H1 (cell line): ENCODE results near the gene RHOBTB1. TPM values are rescaled to one million over a fixed set of nuclear protein-coding genes. Genes with fewer than 3 reads are reported as not detected.

Source experiments
- CTCF ChIA-PET: fragments of 300-600 bp; sonication (Branson Sonifier 250); formaldehyde crosslinking; loops from one replicate; lab custom pipeline; 2021; ENCODE audit not compliant: partially characterized antibody; lab: Charles Lee
- POLR2A ChIA-PET: fragments of 300-600 bp; sonication (Branson Sonifier 250); formaldehyde crosslinking; loops from one replicate; lab custom pipeline; 2021; ENCODE audit warnings: inconsistent platforms; ENCODE audit not compliant: partially characterized antibody; lab: Charles Lee
- DNase-seq, 2 experiments: peaks; one replicate each; pipeline versions ENCODE4 v3.0.0 to v3.0.0-alpha.2; 2010 to 2022; ENCODE audit warnings: low spot score in 2 of 2, low read depth in 1 of 2, mixed read lengths in 1 of 2
- FAIRE-seq: peaks from 2 replicates; lab custom pipeline; 2011; peaks lifted over from hg19 to GRCh38; lab: Jason Lieb, UNC
- H2AFZ ChIP-seq: 2 replicates; pipeline ENCODE4 v1.8.1; 2012; ENCODE audit warnings: low read length, inconsistent platforms
- H2AK5ac ChIP-seq: 2 replicates; pipeline ENCODE4 v1.6.1; 2013; ENCODE audit warnings: low read depth, low read length
- H2BK120ac ChIP-seq: replicated peaks from 2 replicates; pipeline ENCODE3; 2013; ENCODE audit warnings: low read depth, low read length, inconsistent platforms
- H2BK12ac ChIP-seq: 2 replicates; pipeline ENCODE4 v1.6.1; 2013; ENCODE audit warnings: low read depth, low read length
- H2BK15ac ChIP-seq: 2 replicates; pipeline ENCODE4 v1.6.1; 2013; ENCODE audit warnings: low read length
- H2BK20ac ChIP-seq: 2 replicates; pipeline ENCODE4 v1.6.1; 2013; ENCODE audit warnings: low read length
- H2BK5ac ChIP-seq: 2 replicates; pipeline ENCODE4 v1.6.1; 2013; ENCODE audit warnings: low read depth, low read length
- H3K14ac ChIP-seq: 2 replicates; pipeline ENCODE4 v1.6.1; 2013; ENCODE audit warnings: inconsistent platforms; ENCODE audit not compliant: insufficient read length
- H3K18ac ChIP-seq: 2 replicates; pipeline ENCODE4 v1.6.1; 2013; ENCODE audit warnings: low read length; ENCODE audit errors: extremely low read depth
- H3K23ac ChIP-seq: 2 replicates; pipeline ENCODE4 v1.6.1; 2013; ENCODE audit warnings: inconsistent platforms; ENCODE audit not compliant: insufficient read length
- H3K23me2 ChIP-seq: 2 replicates; pipeline ENCODE4 v1.6.1; 2013; ENCODE audit warnings: low read depth, low read length
- H3K27ac ChIP-seq: 2 replicates; pipeline ENCODE4 v1.6.1; 2011; ENCODE audit warnings: low read depth, low read length, inconsistent platforms
- H3K27me3 ChIP-seq, 4 experiments: replicated peaks in 1 of 4; 1 replicate in 1 of 4; 2 replicates in 3 of 4; pipeline versions ENCODE4 v1.6.1 to v1.8.1; 2011 to 2013; ENCODE audit warnings: low read length in 3 of 4, mild to moderate bottlenecking in 3 of 4, inconsistent platforms in 2 of 4, mixed read lengths in 2 of 4, moderate library complexity in 1 of 4; ENCODE audit not compliant: control insufficient read depth in 3 of 4, insufficient read depth in 3 of 4; ENCODE audit errors: extremely low read depth in 1 of 4
- H3K36me3 ChIP-seq, 4 experiments: 2 replicates each; pipeline versions ENCODE4 v1.6.1 to v1.8.1; 2011 to 2013; ENCODE audit warnings: mild to moderate bottlenecking in 4 of 4, low read length in 3 of 4, moderate library complexity in 2 of 4, control low read depth in 1 of 4, inconsistent platforms in 1 of 4; ENCODE audit not compliant: insufficient read depth in 4 of 4, control insufficient read depth in 2 of 4
- H3K4ac ChIP-seq: replicated peaks from 2 replicates; pipeline ENCODE3; 2013; ENCODE audit warnings: low read length, low read depth, mixed read lengths, inconsistent platforms; ENCODE audit not compliant: insufficient read length
- H3K4me1 ChIP-seq, 4 experiments: replicated peaks in 1 of 4; 1 replicate in 1 of 4; 2 replicates in 3 of 4; pipeline versions ENCODE4 v1.6.1 to v1.8.1; 2011 to 2013; ENCODE audit warnings: low read length in 3 of 4, inconsistent platforms in 2 of 4, mixed read lengths in 1 of 4; ENCODE audit not compliant: insufficient read depth in 4 of 4, control insufficient read depth in 3 of 4
- H3K4me2 ChIP-seq, 2 experiments: 2 replicates each; pipeline versions ENCODE4 v1.6.1 to v1.8.1; 2011 to 2013; ENCODE audit warnings: low read depth in 2 of 2, low read length in 2 of 2, control low read depth in 1 of 2, inconsistent platforms in 1 of 2, mild to moderate bottlenecking in 1 of 2; ENCODE audit not compliant: insufficient read depth in 1 of 2
- H3K4me3 ChIP-seq, 4 experiments: fragments of 200-600, 300-600 bp in 1 of 4; sonication (generic), shearing (Covaris generic), sonication (Bioruptor Twin) in 1 of 4; 2 replicates each; pipeline versions ENCODE4 v1.5.1 to v1.8.1; 2011 to 2016; ENCODE audit warnings: low read length in 4 of 4, low read depth in 3 of 4, control low read depth in 2 of 4, inconsistent platforms in 2 of 4, mild to moderate bottlenecking in 2 of 4, mixed read lengths in 1 of 4, moderate library complexity in 1 of 4; ENCODE audit not compliant: insufficient read depth in 2 of 4; ENCODE audit errors: extremely low read depth in 1 of 4
- H3K56ac ChIP-seq: replicated peaks from 2 replicates; pipeline ENCODE3; 2013; ENCODE audit warnings: low read depth, mild to moderate bottlenecking, mixed read lengths, low read length, inconsistent platforms; ENCODE audit not compliant: insufficient read length
- H3K79me1 ChIP-seq: 2 replicates; pipeline ENCODE4 v1.6.1; 2013; ENCODE audit warnings: low read depth, low read length, control low read depth
- H3K79me2 ChIP-seq, 2 experiments: 2 replicates each; pipeline versions ENCODE4 v1.6.1 to v1.8.1; 2012 to 2013; ENCODE audit warnings: low read length in 2 of 2, mild to moderate bottlenecking in 2 of 2, inconsistent platforms in 1 of 2; ENCODE audit not compliant: insufficient read depth in 2 of 2, control insufficient read depth in 1 of 2
- H3K9ac ChIP-seq, 4 experiments: replicated peaks in 1 of 4; 1 replicate in 1 of 4; 2 replicates in 3 of 4; pipeline versions ENCODE4 v1.6.1 to v1.8.1; 2011 to 2013; ENCODE audit warnings: low read depth in 3 of 4, low read length in 3 of 4, control low read depth in 2 of 4, mild to moderate bottlenecking in 2 of 4, moderate library complexity in 2 of 4, inconsistent platforms in 1 of 4; ENCODE audit errors: extremely low read depth in 1 of 4
- H3K9me3 ChIP-seq, 2 experiments: 2 replicates each; pipeline versions ENCODE4 v1.6.1 to v1.8.1; 2012 to 2013; ENCODE audit warnings: mild to moderate bottlenecking in 2 of 2, moderate library complexity in 2 of 2, control low read depth in 1 of 2, inconsistent platforms in 1 of 2, low read depth in 1 of 2, low read length in 1 of 2, mixed read lengths in 1 of 2; ENCODE audit not compliant: insufficient read depth in 2 of 2
- H4K20me1 ChIP-seq, 2 experiments: replicated peaks in 1 of 2; 2 replicates each; pipeline versions ENCODE3 to v1.8.1; 2011 to 2013; ENCODE audit warnings: inconsistent platforms in 2 of 2, low read length in 2 of 2, mild to moderate bottlenecking in 1 of 2; ENCODE audit not compliant: insufficient read depth in 2 of 2, control insufficient read depth in 1 of 2
- H4K5ac ChIP-seq: 2 replicates; pipeline ENCODE4 v1.6.1; 2013; ENCODE audit warnings: low read length, low read depth, mixed read lengths, inconsistent platforms; ENCODE audit not compliant: insufficient read length
- H4K8ac ChIP-seq: 2 replicates; pipeline ENCODE4 v1.8.0; 2013; ENCODE audit warnings: mild to moderate bottlenecking, moderate library complexity, low read length, inconsistent platforms; ENCODE audit not compliant: insufficient read depth; ENCODE audit errors: extremely low read depth
- H4K91ac ChIP-seq: replicated peaks from 2 replicates; pipeline ENCODE3; 2013; ENCODE audit warnings: low read length, mixed read lengths, inconsistent platforms; ENCODE audit not compliant: insufficient read length
- CHD2 ChIP-seq: IDR thresholded peaks from 2 replicates; pipeline ENCODE4 v1.6.1; 2012; ENCODE audit warnings: low read length, improper control_type of control experiment
- HDAC2 ChIP-seq, 2 experiments: fragments of 300-600 bp in 1 of 2; sonication (generic) in 1 of 2; IDR thresholded peaks; 2 replicates each; pipeline ENCODE4 v1.6.1; 2011 to 2012; ENCODE audit warnings: low read depth in 2 of 2, low read length in 2 of 2, mild to moderate bottlenecking in 2 of 2, moderate library complexity in 2 of 2, borderline replicate concordance in 1 of 2, inconsistent platforms in 1 of 2
- HDAC6 ChIP-seq: IDR thresholded peaks from one replicate; pipeline ENCODE4 v1.7.1; 2012; ENCODE audit warnings: low read depth, mild to moderate bottlenecking, inconsistent platforms, low read length, moderate library complexity
- KDM4A ChIP-seq: IDR thresholded peaks from one replicate; pipeline ENCODE4 v1.7.1; 2012; ENCODE audit warnings: low read depth, mild to moderate bottlenecking, moderate library complexity, low read length, inconsistent platforms; ENCODE audit not compliant: severe bottlenecking
- MAX ChIP-seq: IDR thresholded peaks from 2 replicates; pipeline ENCODE4 v1.6.1; 2012; ENCODE audit warnings: inconsistent platforms
- NRF1 ChIP-seq: IDR thresholded peaks from 2 replicates; pipeline ENCODE4 v1.6.1; 2011; ENCODE audit warnings: mild to moderate bottlenecking, low read depth, low read length, improper control_type of control experiment
- RFX5 ChIP-seq: IDR thresholded peaks from 2 replicates; pipeline ENCODE4 v1.6.1; 2011; ENCODE audit warnings: low read depth, low read length, improper control_type of control experiment, borderline replicate concordance
- SAP30 ChIP-seq: fragments of 300-600 bp; sonication (generic); IDR thresholded peaks from 2 replicates; pipeline ENCODE4 v1.7.1; 2012; ENCODE audit warnings: low read length, moderate library complexity, mild to moderate bottlenecking, inconsistent platforms; ENCODE audit not compliant: insufficient read depth, insufficient replicate concordance
- TCF12 ChIP-seq: IDR thresholded peaks from 2 replicates; pipeline ENCODE4 v1.6.1; 2011; ENCODE audit warnings: low read depth, mild to moderate bottlenecking, low read length
- WGBS, 2 experiments: shearing (Covaris generic) in 1 of 2; methylation state at CpG; one replicate each; pipeline versions ENCODE4 v1.1.6 to v1.1.7; 2013 to 2015; ENCODE audit warnings: low lambda C conversion rate in 2 of 2, mixed read lengths in 2 of 2, inconsistent platforms in 1 of 2, low coverage in 1 of 2, missing lambda C conversion rate in 1 of 2; ENCODE audit not compliant: insufficient replicate concordance in 2 of 2, insufficient coverage in 1 of 2, insufficient read length in 1 of 2; ENCODE audit errors: extremely low coverage in 1 of 2, missing lambda C conversion rate in 1 of 2; 5-methylcytosine and 5-hydroxymethylcytosine counted together
- polyA plus RNA-seq, 7 experiments: library from polyadenylated mRNA; depleted of rRNA in 3 of 7; stranded (reverse) in 5 of 7; unstranded in 2 of 7; fragments of >200 nt in 5 of 7; fragments of 200-250 nt in 2 of 7; gene quantifications; 1 replicate in 5 of 7; 2 replicates in 1 of 7; 4 replicates in 1 of 7; pipeline versions ENCODE4 v1.2.1 to v1.2.3, GENCODE V29; 2011 to 2013; ENCODE audit warnings: missing spikeins in 2 of 7, mixed read lengths in 2 of 7
- total RNA-seq: library from RNA; stranded (reverse); fragmentation: NEBNext Ultra II Directional; extraction: Animal tissue kit (Norgen Biotek cat#: 25700); gene quantifications from 2 replicates; pipeline ENCODE4 v1.2.1, GENCODE V29; 2021
- TF ChIP-seq, protein P1 (sequence below): IDR thresholded peaks from 2 replicates; pipeline ENCODE4 v1.6.1; 2012; ENCODE audit warnings: inconsistent platforms
- TF ChIP-seq, protein P2 (sequence below): IDR thresholded peaks from 2 replicates; pipeline ENCODE4 v1.6.1; 2012; ENCODE audit warnings: low read length, inconsistent platforms

RHOBTB1 gene
- total and polyA plus RNA-seq, 2 of the 8 experiments (the other 6 are each of a cell fraction or from before 2014, with no cell fraction given) = 6.1 to 7.4 TPM

GRCh38 chr10:60948851-60949250 lies 4.9 kb upstream of the RHOBTB1 start:
- Histone ChIP-seq H4K20me1 (no peaks in the 10 kb centered on the region), H3K9ac (no peak overlapping the region), H2BK15ac (no peak overlapping the region), H3K14ac (no peak overlapping the region), H2BK5ac (no peak overlapping the region), H3K36me3 (no peaks in the 10 kb centered on the region), H4K5ac (no peak overlapping the region), H3K4ac (no peak overlapping the region), H3K27ac (no peak overlapping the region), H3K27me3 (peaks cover 0 to 10% (median 9%) of the 10 kb centered on the region in 4 experiments; a peak in 5 of 7 replicates), H3K4me1 (peaks cover 0 to 5% (median 0%) of the 10 kb centered on the region in 4 experiments; a peak in 2 of 7 replicates), H4K8ac (no peak overlapping the region), H3K4me2 (no peak overlapping the region), H3K79me1 (no peaks in the 10 kb centered on the region), H3K23ac (no peak overlapping the region), H2BK12ac (no peak overlapping the region), H2BK120ac (no peak overlapping the region), H3K23me2 (peaks cover 8% of the 10 kb centered on the region; the same call in 1 of the 2 replicates), H3K9me3 (no peaks in the 10 kb centered on the region), H2AFZ (no peak overlapping the region), H3K4me3 (no peak overlapping the region), H3K18ac (no peak overlapping the region), H3K56ac (no peak overlapping the region), H3K79me2 (no peaks in the 10 kb centered on the region), H2AK5ac (no peak overlapping the region), H2BK20ac (no peak overlapping the region), H4K91ac (no peak overlapping the region)
- FAIRE-seq (no peak), DNase-seq (no peak)
- POLR2A ChIA-PET = interaction anchor here (0.7 kb wide), 1 partner anchor 34 kb away, joined by 3 read pairs; no protein-coding TSS in a partner anchor
- WGBS, 2 experiments = 100% methylated on average over 1 of the region's 1 CpG; no CpG with 5 or more reads in 1 of the 2 experiments
- CTCF ChIA-PET = interaction anchor here (0.7 to 1.0 kb wide), 3 partner anchors 11 to 132 kb away, joined by 3 read pairs; no protein-coding TSS in a partner anchor
- TF ChIP-seq, protein P1, sequence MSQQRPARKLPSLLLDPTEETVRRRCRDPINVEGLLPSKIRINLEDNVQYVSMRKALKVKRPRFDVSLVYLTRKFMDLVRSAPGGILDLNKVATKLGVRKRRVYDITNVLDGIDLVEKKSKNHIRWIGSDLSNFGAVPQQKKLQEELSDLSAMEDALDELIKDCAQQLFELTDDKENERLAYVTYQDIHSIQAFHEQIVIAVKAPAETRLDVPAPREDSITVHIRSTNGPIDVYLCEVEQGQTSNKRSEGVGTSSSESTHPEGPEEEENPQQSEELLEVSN = no peak
- TF ChIP-seq HDAC6 = no peak
- TF ChIP-seq SAP30 = no peak
- TF ChIP-seq HDAC2 (IDR thresholded peaks at IDR 0.05; ENCODE audit: borderline replicate concordance in 1 of 2, low read depth in 2 of 2, low read length in 2 of 2) = no peak
- no peak for TF ChIP-seq NRF1
- TF ChIP-seq, protein P2, sequence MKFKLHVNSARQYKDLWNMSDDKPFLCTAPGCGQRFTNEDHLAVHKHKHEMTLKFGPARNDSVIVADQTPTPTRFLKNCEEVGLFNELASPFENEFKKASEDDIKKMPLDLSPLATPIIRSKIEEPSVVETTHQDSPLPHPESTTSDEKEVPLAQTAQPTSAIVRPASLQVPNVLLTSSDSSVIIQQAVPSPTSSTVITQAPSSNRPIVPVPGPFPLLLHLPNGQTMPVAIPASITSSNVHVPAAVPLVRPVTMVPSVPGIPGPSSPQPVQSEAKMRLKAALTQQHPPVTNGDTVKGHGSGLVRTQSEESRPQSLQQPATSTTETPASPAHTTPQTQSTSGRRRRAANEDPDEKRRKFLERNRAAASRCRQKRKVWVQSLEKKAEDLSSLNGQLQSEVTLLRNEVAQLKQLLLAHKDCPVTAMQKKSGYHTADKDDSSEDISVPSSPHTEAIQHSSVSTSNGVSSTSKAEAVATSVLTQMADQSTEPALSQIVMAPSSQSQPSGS = no peak
- no peak for TF ChIP-seq KDM4A
- no peak for TF ChIP-seq CHD2
- TF ChIP-seq TCF12 = no peak
- no peak for TF ChIP-seq RFX5
- no peak for TF ChIP-seq MAX
